SKM-1 (cell line): ENCODE data around the gene SENP2.
"Not testable (repeated sequence)": the region's sequence is repeated elsewhere in the genome, so short reads cannot be mapped to it uniquely, and the experiment has no call there.

ENCODE experiments used
- DNase-seq: peaks from one replicate; lab custom pipeline; 2025; ENCODE audit not compliant: unreplicated experiment; lab: John Stamatoyannopoulos, UW

The SENP2 gene

GRCh38 chr3:185585859-185586685 lies at the start of gene SENP2:
Gene SENP2 (plus strand): TSS chr3:185586295. CDS start chr3:185586414, 119 bp downstream.
- DNase-seq: peak; percentile 98

DNA sequence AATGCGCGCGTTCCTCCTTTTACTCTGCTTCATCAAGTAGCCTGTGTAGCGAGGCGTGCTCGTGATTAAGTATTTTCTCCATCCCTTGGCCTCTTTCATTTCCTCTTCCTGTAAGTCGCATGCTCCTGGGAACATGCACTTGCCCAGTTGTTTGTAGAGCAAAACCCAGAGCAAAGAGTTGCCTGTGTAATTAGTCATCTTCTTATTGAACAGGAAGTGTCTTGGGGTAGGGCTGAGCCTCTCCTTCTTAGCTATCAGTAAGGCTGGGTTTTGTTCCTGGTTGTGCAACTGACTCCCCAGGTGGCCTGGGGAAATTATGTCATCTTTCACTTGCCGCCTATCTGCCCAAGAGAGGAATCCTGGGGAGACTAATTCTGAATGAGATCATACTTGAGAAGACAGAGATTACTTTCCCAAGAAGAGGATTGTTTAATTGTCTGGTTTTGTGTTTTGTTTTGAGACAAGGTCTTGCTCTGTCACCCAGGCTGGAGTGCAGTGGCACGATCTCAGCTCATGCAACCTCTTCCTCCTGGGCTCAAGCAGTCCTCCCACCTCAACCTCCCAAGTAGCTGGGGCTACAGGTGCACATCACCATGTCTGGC lies 48.6 kb upstream of the SENP2 start:
- peak; percentile 95 for DNase-seq

DNA sequence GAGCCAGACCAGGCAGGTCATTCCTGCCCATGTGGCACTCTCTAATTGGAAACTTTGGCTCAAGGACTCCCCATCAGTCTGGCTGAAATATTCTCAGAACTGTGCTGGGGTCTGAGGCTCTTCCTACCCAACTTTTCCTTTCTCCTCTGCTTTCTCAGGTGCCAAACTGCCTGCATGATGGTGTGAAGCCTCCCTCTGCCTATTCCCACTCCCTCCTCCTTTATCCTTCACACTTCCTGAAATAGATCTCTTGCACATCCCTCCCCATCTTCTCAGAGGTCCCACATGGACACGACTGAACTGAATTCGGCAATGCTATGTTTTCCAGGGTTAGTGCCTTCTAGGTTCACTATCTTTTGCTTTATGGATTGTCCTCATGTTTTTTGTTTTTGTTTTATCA lies 46.2 kb upstream of the SENP2 start:
- DNase-seq: no peak

GRCh38 chr3:185540695-185541094 lies 45.4 kb upstream of the SENP2 start:
- DNase-seq: no peak

DNA sequence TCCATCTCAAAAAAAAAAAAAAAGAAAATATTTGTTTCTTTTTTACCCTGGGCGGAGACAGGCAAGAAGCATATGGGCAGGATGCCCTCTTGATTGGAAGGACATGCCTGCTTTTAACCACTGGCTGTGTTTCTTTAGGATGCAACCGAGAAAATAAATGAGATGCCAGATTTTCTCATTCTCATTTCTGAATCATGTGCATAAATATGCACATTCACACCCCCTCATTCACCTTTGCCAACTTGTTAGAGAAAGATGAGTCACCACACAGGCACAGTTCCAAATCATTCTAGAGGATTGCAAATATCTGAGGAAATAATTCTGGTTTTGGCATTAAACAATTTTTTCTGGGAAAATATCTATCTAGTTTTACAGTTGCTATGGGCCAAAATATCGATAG lies 37.0 kb upstream of the SENP2 start:
- DNase-seq: no peak

DNA sequence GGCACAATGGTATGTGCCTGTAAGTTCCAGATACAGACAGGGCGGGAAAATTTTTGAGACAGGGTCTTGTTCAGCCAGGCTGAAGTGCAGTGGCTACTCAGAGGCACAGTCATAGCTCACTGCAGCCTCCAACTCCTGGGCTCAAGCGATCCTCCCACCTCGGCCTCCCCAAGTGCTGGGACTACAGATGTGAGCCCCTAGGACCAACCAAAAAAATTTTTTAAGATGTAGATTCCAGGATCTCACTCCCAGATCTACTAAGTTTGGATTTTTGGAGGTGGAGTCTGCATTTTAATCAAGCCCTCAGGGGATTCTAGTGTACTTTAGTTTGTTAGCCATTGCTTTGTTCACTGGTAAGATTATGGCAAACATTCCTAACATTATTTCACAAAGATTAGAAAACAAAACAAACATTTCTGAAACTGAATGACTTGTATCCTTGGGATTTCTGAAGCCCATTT lies 36.4 kb upstream of the SENP2 start:
- no peak for DNase-seq

DNA sequence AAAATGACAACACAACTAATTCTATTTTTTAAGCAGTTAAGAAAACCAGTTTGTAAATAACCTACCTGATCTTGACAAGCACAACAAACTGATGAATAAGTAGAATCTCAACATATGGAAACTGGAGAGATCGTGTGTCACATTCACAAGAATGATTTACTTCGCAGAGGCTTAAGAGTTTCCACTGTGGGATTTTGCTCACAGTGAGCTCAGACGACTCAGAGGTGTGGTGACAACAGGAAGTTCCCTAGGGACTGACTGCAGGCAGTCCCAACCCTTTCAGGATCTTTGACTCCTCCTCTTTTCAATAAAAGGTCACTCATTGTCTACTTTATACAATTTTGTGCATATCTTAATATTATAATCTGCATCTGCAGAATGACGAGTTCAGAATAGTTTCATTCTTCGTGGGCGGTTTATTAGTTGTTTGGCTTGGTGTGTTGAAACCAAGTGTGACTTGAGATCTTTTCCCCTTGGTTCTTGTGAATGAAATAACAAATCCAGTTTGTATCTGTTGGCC lies 33.7 kb upstream of the SENP2 start, which contains the start of gene LIPH:
Gene LIPH, minus strand, starts transcription at position 231 of the 520 bp plus-strand sequence. Its CDS starts 117 bp downstream, at position 114.
- peak; percentile 29 for DNase-seq

GRCh38 chr3:185555101-185555501 lies 31.0 kb upstream of the SENP2 start:
- no peak for DNase-seq

DNA sequence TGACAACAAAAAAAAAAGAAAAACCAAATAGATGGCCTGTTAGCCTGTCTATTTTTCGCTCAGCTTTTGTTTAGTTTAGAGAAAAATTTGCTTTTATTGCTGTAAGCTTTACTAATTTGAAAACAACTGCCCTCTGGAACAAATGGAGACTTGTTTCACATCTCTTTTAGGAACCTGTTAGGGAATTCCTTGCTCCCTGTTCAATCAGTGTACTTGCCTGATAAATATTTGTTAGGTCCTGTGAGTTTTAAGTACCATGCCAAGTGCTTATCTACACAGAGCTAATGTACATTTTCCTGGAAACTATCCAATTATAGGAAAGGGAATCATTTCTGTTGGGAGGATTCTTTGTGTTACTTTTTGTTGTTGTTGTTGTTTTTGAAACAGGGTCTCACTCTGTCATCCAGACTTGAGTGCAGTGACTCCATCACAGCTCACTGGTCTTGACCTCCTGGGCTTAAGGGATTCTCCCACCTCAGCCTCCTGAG lies 30.2 kb upstream of the SENP2 start:
- DNase-seq: no peak

GRCh38 chr3:185556640-185557039 lies 29.5 kb upstream of the SENP2 start:
- DNase-seq: not testable (repeated sequence)

DNA sequence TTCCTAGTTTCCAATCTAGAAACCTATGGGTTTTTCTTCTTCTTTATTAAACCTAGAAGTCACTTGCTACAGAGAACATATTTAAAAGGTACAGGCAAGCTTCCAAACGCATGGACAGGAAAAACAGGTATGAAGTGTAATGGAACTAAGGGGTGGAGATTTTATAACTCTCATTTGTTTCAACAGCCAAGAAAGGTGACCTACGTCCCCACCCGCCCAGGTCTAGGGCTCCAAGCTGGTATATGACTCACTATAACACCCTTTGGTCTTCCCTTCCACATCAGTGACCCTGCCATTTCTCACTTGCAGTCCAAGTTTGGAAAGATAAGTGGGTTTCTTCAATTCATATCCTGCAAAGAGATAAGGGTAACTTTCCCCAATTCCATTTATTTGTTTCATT lies 27.7 kb upstream of the SENP2 start:
- DNase-seq: no peak

DNA sequence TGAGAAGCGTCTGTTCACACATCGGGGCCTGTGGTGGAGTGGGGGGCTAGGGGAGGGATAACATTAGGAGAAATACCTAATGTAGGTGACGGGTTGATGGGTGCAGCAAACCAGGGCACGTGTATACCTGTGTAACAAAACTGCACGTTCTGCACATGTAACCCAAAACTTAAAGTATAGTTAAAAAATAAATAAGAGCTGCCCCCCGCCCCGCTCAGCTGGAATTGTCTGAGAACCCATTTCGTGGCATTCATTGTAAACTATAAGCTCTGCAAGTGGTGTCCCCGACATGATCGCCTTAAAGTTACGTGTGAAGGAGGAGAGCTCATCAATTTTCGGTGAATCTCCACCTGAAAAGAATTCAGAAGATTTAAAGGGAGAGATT lies 26.4 kb upstream of the SENP2 start:
- DNase-seq: no peak

DNA sequence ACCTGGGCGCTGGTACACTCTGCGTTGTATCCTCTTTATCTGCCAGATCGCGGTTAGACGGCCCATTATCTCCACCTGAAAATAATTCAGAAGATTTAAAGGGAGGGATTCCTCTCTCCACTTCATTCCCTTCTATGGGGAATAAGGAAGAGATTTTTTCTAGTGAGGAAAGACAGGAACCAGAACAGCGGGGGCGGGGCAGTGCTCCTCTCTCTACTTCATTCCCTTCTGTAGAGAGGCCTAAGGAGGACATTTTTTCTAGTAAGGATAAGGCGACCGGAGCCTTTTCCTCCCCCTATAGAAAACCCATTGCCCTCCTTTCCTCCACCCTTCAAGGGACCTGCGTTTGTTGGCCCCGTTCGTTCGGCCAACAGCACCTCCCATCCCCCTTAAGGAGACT lies 25.4 kb upstream of the SENP2 start:
- no peak for DNase-seq

GRCh38 chr3:185561374-185561943 lies 24.6 kb upstream of the SENP2 start:
- no peak for DNase-seq

- DNase-seq: no peak
Measured at GRCh38 chr3:185561958-185562357, 24.1 kb upstream of the SENP2 start.

DNA sequence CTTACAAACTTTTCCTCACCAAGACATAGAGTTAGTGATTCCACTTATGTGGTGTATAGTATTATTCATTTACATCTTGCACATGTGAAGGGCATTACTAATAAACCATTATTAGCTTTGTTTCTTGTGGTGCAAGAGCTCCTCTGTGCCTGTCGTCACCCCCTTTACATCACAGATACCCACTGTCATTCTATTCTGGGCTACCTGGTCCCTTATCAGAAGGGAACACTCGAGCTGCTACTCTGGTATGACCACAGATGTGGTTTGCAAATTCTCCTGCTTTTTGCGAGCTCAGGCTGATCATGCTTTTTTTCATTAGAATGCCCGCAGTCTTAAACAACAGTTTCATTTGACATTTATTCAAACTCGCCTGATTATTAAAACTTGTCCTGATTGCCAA lies 13.9 kb upstream of the SENP2 start:
- no peak for DNase-seq

DNA sequence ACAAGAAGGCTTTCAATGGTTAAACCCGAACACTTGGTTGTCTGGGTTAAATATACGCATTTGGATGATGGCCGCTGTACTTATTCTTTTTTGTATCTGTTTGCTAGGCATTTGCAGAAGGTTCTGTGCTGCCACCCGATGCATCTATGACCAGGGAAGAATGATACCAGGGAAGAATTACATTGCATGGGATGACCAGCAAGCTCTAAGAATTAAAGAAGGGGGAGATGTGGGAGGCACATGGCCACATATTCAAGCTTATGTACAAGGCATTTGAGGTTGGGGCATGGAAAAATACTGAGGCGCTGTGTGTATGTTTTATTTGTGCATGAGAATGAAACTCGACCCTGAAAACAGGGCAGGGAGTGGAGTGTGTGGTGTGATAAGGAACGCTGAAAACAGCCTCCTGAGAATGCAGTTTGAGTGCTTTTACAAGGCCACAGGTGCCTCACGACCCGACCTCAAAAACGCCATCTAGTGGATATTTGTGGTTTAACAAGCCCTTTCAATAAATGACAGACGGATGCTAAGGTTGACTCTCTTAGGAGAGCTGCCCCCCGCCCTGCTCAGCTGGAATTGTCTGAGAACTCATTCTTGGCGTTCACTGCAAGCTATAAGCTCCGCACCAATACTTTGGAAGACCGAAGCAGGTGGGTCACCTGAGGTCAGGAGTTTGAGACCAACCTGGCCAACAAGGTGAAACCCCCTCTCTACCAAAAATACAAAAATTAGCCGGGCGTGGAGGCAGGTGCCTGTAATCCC lies 10.8 kb upstream of the SENP2 start:
- DNase-seq: peak; percentile 13

DNA sequence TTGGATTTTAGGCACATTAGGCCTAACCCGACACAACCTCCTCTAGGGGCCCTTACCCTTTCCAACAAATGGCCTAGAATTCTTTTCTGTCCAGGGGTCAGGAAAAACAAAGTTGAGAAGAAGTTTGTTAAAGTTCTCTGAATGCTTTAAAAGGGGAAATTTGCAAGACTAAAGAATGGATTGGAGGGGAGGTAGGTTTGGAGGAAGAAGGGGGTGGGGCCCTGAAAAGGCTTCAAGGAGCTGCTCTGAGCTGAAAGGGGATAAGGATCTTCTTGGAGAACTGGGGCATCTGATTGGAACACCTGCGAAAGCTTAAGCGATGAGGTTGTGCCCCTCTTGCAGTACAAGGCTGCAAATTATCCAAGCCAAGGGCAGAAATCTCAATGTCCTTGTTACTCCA lies 3.9 kb upstream of the SENP2 start:
- DNase-seq: no peak

DNA sequence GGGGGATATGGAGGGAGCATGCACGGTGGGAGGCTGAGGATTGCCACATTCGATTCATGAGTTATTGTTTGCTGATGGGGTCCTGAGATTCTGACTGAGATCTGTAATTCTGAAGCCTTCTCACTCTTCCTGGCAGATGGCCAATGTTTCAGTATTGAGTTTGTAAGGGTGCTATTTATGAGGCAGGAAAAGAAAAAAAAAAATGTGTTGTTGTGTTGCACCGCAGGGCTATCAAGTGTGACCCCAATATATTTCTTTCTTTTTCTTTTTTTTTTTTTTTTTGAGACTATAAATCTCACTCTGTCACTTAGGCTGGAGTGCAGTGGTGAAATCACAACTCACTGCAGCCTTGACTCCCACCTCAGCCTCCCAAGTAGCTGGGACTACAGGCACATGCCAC lies 3.2 kb upstream of the SENP2 start:
- DNase-seq: no peak

- DNase-seq: no peak
Measured at GRCh38 chr3:185583925-185584324, 2.2 kb upstream of the SENP2 start.

DNA sequence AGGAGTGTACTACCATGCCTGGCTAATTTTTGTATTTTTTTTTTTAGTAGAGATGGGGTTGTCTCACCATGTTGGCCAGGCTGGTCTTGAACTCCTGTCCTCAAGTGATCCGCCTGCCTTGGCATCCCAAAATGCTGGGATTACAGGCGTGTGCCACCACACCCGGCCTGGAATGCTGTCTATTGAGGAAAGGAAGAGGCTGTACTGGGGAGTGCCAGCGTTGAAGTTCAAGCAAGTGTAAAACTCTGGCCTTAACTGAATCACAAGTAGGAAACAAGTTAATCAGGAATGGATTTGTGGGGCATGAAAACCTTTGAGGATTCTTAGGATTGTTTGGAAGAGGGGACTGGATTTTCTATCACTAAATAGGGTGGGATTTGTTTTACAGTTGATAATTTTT lies 1.4 kb upstream of the SENP2 start:
- no peak for DNase-seq
